A549 treated with AZD2906 at 1 μM for 4 hours (cell line): ENCODE data around the gene MINAR2. TPM values are rescaled to one million over a fixed set of nuclear protein-coding genes. Genes with fewer than 3 reads are reported as not detected.

ENCODE experiments used
- total RNA-seq: library from RNA; stranded (reverse); fragments of 200-300 nt; extraction: Qiagen RNA extraction; gene quantifications from 5 replicates; pipeline ENCODE4 v1.2.3, GENCODE V29; 2022

MINAR2 gene
- not detected in 5 replicates for total RNA-seq

GRCh38 chr5:129747572-129748407, at the start of gene MINAR2:
MINAR2 (plus strand) TSS chr5:129748094; CDS start chr5:129748191, 97 bp downstream.

Other genes with a start within 250 kb of the MINAR2 start
- 0.06 to 0.09 TPM (median 0.07 TPM) in 5 replicates for gene CHSY3, start 156.4 kb downstream of the MINAR2 start, total RNA-seq